ENCODE data around the gene SLC4A3. TPM values are rescaled to one million over a fixed set of nuclear protein-coding genes. Genes with fewer than 3 reads are reported as not detected.

The SLC4A3 gene
- total RNA-seq, 1 donor from 2014 or later = 0.17 TPM

- DNase-seq = peak; percentile 15
Measured at GRCh38 chr2:219684721-219685689, 57.6 kb downstream of the SLC4A3 start.

DNA sequence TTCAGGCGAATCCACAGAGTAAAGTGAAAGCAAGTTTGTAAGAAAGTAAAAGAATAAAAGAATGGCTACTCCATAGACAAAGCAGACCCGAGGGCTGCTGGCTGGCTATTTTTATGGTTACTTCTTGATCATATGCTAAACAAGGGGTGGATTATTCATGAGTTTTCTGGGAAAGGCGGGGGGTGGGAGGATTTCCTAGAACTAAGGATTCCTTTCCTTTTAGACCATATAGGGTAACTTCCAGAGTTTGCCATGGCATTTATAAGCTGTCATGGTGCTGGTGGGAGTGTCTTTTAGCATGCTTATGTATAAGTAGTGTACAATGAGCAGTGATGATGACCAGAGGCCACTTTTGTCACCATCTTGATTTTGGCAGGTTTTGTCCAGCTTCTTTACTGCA is 59.8 kb downstream of the SLC4A3 start:
- no peak for DNase-seq

DNA sequence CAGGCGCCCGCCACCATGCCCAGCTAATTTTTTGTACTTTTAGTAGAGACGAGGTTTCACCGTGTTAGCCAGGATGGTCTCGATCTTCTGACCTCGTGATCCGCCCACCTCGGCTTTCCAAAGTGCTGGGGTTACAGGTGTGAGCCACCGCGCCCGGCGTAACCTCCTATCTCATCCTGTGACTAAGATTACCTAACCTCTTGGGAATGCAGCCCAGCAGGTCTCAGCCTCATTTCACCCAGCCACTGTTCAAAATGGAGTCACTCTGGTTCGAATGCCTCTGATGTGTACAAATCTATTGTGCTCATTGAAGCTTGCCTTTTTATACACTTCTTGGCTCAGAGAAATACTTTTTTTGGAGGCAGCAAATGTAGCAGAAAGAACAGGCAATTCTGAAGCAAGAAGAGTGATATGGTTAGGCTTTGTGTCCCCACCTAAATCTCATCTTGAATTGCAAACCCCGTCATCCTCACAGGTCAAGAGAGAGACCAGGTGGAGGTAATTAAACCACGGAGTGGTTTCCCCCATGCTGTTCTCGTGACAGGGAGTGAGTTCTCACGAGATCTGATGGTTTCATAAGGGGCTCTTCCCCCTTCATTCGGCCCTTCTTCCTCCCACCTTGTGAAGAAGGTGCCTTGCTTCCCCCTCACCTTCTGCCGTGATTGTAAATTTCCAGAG is 60.6 kb downstream of the SLC4A3 start:
- DNase-seq = no peak

DNA sequence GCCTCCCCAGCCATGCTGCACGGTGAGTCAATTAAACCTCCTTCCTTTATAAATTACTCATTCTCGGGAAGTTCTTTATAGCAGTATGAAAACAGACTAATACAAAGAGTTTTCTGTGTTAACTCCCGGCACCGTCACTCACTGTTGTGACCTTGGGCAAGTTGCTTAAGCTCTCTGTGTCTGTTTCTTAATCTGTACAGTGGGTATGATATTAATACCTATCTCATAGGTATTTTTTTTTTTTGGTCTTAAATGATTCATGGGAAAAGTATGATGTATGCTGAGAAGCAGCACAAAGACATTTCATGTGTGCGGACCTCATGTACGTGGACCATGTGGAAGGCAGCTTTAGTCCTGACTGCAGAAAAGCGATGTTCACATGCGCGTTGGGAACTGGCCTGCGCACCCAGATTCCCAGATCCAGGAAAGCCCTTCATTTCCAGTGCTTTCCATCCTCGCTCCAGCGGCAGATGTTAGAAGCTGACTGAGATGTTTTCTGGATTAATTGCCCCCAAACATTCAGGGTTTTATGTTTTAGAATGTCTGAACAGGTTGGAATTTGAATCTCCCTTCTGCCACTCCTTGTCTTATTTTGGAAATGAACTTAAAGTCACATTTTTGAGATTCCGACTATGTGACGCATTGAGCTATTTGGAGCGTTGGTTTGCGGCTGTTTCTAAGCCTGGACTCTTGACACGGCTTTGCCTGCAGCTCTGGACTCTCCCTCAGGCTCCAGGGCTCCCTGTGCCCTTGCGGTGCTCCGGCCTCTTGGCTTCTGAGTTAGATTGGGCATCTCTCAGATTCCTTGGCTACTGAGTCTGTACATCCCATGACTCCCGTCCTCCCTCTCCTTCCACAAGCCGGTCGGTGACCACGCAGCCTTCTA is 61.4 kb downstream of the SLC4A3 start:
- peak; percentile 17 for DNase-seq

GRCh38 chr2:219689676-219690628 is 62.5 kb downstream of the SLC4A3 start:
- DNase-seq = peak; percentile 71

GRCh38 chr2:219691571-219691970 is 64.1 kb downstream of the SLC4A3 start:
- DNase-seq = no peak

Other genes with a start within 250 kb of the SLC4A3 start
- gene DNPEP, start 239.7 kb upstream of the SLC4A3 start, total RNA-seq = 54.1 and 67.7 TPM in 2 replicates
- gene DES, start 209.3 kb upstream of the SLC4A3 start, total RNA-seq = not detected in 2 replicates
- 0.09 and 1.7 TPM in 2 replicates for gene SPEG, start 192.8 kb upstream of the SLC4A3 start, total RNA-seq
- 33.4 and 34.5 TPM in 2 replicates for gene GMPPA, start 128.7 kb upstream of the SLC4A3 start, total RNA-seq
- gene ASIC4, start 113.1 kb upstream of the SLC4A3 start, total RNA-seq = not detected in 2 replicates
- gene CHPF, start 83.8 kb upstream of the SLC4A3 start, total RNA-seq = 0.84 and 3.2 TPM in 2 replicates
- gene TMEM198, start 83.6 kb upstream of the SLC4A3 start, total RNA-seq = under 0.01 TPM in 1 of 2 replicates, not detected in the other
- gene OBSL1, start 56.1 kb upstream of the SLC4A3 start, total RNA-seq = 38.8 TPM in 2 replicates
- gene INHA, start 55.3 kb upstream of the SLC4A3 start, total RNA-seq = not detected in 2 replicates
- 10.0 and 13.9 TPM in 2 replicates for gene STK11IP, start 29.8 kb upstream of the SLC4A3 start, total RNA-seq